Left ventricle myocardium inferior (tissue), 1 donor: ENCODE data around the gene TUBGCP6. TPM values are rescaled to one million over a fixed set of nuclear protein-coding genes. Genes with fewer than 3 reads are reported as not detected.

Experiments used
- DNase-seq: peaks from one replicate; pipeline ENCODE4 v3.0.0-alpha.2; 2020
- H3K27ac ChIP-seq: fragments of 200-600 bp; replicated peaks from 2 replicates; pipeline ENCODE4 v1.8.0; 2021
- H3K27me3 ChIP-seq: fragments of 200-600 bp; 2 replicates; pipeline ENCODE4 v1.8.0; 2021; ENCODE audit warnings: low read depth
- H3K36me3 ChIP-seq: fragments of 200-600 bp; 2 replicates; pipeline ENCODE4 v1.8.0; 2021
- H3K4me1 ChIP-seq: fragments of 200-600 bp; 2 replicates; pipeline ENCODE4 v1.8.0; 2021
- H3K4me3 ChIP-seq: fragments of 200-600 bp; 2 replicates; pipeline ENCODE4 v1.8.0; 2021; ENCODE audit warnings: mild to moderate bottlenecking, moderate library complexity
- H3K9me3 ChIP-seq: fragments of 200-600 bp; replicated peaks from 2 replicates; pipeline ENCODE4 v1.8.0; 2021
- intact Hi-C: fragments of 100-400 bp; cut with micrococcal nuclease; formaldehyde crosslinking; loops from one replicate; pipeline ENCODE4 v1.11.0; 2022
- total RNA-seq: library from RNA; stranded (reverse); fragmentation: NEBNext Ultra II Directional; extraction: Animal tissue kit (Norgen Biotek cat#: 25700); gene quantifications from one replicate; pipeline ENCODE4 v1.2.1, GENCODE V29; 2021
- TF ChIP-seq, protein P1 (sequence below): fragments of 200-600 bp; IDR thresholded peaks from 2 replicates; pipeline ENCODE4 v1.8.0; 2021; ENCODE audit warnings: antibody characterized with exemption, mild to moderate bottlenecking, borderline replicate concordance
- donor health status: DM: no; HTN: yes; CAD: no; lungs with severe emphysema.

TUBGCP6 gene
- total RNA-seq, 1 donor from 2014 or later: 18.3 TPM

DNA sequence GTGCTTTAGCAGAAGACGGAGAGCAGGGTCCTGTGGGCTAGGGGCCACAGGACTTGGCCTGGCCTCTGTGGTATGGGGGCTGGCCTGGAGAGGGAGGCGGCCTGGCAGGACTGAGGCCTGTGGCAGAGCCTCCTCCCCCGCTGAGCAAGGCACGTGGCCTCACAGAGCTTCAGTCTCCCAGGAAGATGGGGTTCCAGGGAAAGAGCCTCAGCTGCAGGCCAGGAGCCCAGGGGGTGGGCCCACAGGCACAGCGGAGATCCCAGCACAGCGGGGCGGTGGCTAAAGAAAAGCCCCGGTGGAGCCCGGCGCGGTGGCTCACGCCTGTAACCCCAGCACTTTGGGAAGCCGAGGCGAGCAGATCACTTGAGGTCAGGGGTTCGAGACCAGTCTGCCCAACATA, 14.5 kb upstream of the TUBGCP6 start:
- H3K4me3 ChIP-seq: no peak overlapping the region
- peaks cover 45% of the 10 kb centered on the region for H3K4me1 ChIP-seq
- TF ChIP-seq, protein P1, sequence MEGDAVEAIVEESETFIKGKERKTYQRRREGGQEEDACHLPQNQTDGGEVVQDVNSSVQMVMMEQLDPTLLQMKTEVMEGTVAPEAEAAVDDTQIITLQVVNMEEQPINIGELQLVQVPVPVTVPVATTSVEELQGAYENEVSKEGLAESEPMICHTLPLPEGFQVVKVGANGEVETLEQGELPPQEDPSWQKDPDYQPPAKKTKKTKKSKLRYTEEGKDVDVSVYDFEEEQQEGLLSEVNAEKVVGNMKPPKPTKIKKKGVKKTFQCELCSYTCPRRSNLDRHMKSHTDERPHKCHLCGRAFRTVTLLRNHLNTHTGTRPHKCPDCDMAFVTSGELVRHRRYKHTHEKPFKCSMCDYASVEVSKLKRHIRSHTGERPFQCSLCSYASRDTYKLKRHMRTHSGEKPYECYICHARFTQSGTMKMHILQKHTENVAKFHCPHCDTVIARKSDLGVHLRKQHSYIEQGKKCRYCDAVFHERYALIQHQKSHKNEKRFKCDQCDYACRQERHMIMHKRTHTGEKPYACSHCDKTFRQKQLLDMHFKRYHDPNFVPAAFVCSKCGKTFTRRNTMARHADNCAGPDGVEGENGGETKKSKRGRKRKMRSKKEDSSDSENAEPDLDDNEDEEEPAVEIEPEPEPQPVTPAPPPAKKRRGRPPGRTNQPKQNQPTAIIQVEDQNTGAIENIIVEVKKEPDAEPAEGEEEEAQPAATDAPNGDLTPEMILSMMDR: no peak
- intact Hi-C loops: no loop called here
- peaks cover 11% of the 10 kb centered on the region for H3K27me3 ChIP-seq
- no peaks in the 10 kb centered on the region for H3K9me3 ChIP-seq
- peak overlapping the region; percentile 56 for H3K27ac ChIP-seq
- DNase-seq: no peak
- no peaks in the 10 kb centered on the region for H3K36me3 ChIP-seq

DNA sequence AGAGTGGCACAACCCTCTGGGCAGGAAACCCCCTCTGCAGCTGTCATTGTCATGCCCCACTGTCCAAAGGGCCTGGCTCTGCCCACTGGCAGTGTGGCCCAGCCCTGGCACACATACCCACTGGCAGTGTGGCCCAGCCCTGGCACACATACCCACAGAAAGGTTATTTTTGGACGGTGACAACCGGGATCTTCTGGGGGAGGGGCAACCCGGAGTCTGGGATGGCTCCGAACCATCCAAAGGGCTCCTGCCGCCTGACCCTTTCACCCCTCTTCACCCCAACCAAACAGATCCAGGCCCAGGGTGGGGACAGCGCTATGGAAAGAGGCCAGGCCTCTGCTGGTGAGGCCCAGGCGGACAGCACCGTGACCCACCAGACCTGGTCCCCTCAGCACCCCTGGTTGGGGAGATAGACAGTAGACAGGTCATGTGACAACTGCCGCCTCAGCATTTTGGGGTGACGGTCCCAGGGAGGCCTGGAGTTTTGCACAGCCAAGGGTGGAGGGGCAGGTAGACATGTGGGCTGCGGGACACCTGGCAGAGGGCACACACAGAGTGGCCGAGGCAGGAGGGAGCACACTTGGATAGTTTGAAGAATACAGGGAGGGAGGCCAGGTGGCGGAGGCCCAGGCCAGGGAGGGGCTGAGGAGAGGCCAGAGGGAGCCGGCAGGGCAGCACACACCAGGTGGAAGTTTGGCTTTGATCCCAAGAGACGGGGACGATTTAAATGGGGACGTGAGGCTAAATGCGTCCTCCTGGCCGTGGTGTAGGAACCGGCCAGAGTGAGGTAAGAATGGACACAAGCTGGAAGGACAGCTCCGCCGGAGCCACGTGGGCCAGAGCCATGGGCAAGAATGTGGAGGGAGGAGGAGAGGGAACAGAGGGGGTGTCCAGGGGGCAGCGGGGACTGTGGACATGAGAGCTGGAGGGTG, 13.8 kb upstream of the TUBGCP6 start:
- TF ChIP-seq, protein P1: no peak
- intact Hi-C loops: no loop called here
- H3K27me3 ChIP-seq: peaks cover 11% of the 10 kb centered on the region
- DNase-seq: peak; percentile 59
- peak overlapping the region; percentile 56 for H3K27ac ChIP-seq
- no peak overlapping the region for H3K4me3 ChIP-seq
- no peaks in the 10 kb centered on the region for H3K9me3 ChIP-seq
- H3K36me3 ChIP-seq: no peaks in the 10 kb centered on the region
- H3K4me1 ChIP-seq: peaks cover 45% of the 10 kb centered on the region

DNA sequence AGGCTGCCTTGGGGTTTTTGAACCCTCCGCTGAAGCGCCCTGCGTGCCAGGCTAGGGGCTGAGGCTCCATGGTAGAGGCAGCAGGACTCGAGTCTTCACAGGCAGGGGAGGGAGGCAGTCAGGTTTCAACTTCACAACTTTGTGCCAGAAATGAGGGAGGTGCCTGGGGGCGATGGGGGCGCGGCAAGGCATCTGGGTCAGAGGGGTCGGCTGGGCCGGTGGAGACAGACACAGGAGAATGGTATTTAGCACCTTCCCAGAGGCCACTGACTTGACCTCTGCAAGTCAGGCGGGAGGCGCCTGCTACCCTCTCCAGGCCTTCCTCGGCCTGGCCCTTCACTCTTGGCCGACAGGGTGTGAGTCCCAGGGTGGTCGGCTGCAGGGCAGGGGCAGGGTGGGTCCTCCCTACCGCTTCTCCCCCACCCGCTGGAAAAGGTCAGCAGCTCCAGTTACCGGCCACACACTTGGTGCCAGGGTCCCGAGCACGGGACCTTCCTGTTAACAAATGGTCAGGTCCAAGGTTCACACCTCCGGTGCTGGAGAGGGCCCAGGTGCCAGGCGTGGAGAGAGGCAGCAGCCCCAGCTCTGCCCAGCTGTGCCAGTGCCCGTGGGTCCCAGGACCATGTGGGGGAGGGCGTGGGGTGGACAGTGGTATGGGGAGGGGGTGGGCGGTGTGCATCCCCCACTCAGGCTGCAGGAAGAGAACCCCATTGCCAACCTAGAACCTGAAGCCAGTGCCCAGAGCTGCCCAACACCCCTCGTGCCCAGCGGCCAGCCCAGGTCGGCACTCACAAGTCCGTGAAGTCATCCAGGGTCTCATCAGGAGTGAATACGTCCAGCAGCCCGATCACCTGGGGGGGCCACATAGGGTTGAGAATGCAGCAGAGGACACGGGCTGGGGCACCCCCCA, 12.9 kb upstream of the TUBGCP6 start:
- Histone ChIP-seq H3K36me3 (no peaks in the 10 kb centered on the region), H3K27ac (peak overlapping the region; percentile 56), H3K9me3 (no peaks in the 10 kb centered on the region), H3K4me3 (no peak overlapping the region), H3K4me1 (peaks cover 43% of the 10 kb centered on the region), H3K27me3 (peaks cover 11% of the 10 kb centered on the region)
- TF ChIP-seq, protein P1: no peak
- no peak for DNase-seq
- intact Hi-C loops: no loop called here

DNA sequence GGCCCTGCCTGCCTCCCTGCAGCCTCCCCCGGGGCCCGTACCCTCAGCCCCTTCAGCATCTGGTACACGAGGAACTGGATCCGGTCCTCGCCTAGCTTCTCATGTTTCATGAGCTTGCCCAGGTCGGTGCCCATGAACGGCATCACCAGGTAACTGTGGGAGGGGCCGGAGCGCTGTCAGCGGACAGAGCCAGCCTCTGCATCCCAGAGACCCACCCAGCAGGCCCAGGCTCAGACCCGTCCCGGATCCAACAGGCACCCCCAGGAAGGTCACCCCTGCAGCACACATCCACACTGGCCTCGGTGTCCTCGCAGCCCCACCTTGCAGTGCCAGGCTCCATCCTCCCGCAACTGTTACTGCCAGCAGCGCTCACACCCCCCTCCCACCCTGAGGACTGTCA, 12.2 kb upstream of the TUBGCP6 start:
- Histone ChIP-seq H3K9me3 (no peaks in the 10 kb centered on the region), H3K4me1 (peaks cover 36% of the 10 kb centered on the region), H3K27me3 (peaks cover 5% of the 10 kb centered on the region), H3K36me3 (no peaks in the 10 kb centered on the region), H3K27ac (peak overlapping the region; percentile 56), H3K4me3 (no peak overlapping the region)
- TF ChIP-seq, protein P1: no peak
- intact Hi-C loops: no loop called here
- no peak for DNase-seq

DNA sequence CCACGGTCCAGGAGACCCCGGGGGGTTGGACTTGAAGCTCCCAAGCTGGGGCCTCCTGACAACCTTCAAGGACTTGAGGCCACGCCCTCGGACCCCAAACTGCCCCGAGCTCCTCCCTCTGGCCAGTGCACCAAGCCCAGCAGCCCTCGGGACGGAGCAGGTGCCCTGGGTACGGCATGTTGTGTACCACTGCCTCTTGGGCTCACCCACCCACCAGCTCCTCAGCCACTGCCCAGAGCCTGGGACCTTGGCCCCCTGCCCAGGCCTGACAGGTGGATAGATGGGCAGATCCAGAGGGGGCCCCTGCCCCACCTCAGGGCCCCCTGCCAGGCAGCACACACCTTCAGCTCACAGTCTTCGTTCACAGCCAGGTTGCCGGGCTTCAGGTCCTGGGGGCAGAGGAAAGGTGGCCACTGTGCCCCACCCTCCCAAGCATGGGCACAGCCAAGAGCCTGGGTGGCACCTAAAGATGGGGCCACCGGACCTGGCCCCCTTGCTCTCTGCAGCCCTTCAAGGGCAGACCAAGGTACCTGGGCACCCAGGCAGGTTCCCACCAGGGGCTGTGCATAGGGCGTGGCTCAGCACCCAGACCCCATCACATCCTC, 11.5 kb upstream of the TUBGCP6 start:
- H3K27ac ChIP-seq: no peak overlapping the region
- no peaks in the 10 kb centered on the region for H3K36me3 ChIP-seq
- H3K9me3 ChIP-seq: no peaks in the 10 kb centered on the region
- intact Hi-C loops: no loop called here
- H3K27me3 ChIP-seq: no peaks in the 10 kb centered on the region
- TF ChIP-seq, protein P1: no peak
- H3K4me3 ChIP-seq: no peak overlapping the region
- peaks cover 38% of the 10 kb centered on the region for H3K4me1 ChIP-seq
- no peak for DNase-seq
